Panc1 (cell line): ENCODE data around the gene MAD1L1.

ENCODE experiments used
- POLR2AphosphoS5 ChIP-seq: IDR thresholded peaks from 2 replicates; pipeline ENCODE4 v1.6.1; 2012; ENCODE audit warnings: mild to moderate bottlenecking, low read depth, low read length, moderate library complexity
- SIN3A ChIP-seq: IDR thresholded peaks from 2 replicates; pipeline ENCODE4 v1.6.1; 2012; ENCODE audit warnings: low read depth, mild to moderate bottlenecking, low read length, moderate library complexity, borderline replicate concordance; ENCODE audit not compliant: insufficient read depth
- TF ChIP-seq, protein P1 (sequence below): fragments of 450-650 bp; IDR thresholded peaks from 2 replicates; pipeline ENCODE4 v1.5.1; 2017; ENCODE audit warnings: mild to moderate bottlenecking
- TF ChIP-seq, protein P2 (sequence below), 2 experiments: IDR thresholded peaks; 2 replicates each; pipeline ENCODE4 v1.6.1; 2011 to 2012; ENCODE audit warnings: low read depth in 2 of 2, control low read depth in 1 of 2, low read length in 1 of 2, mild to moderate bottlenecking in 1 of 2, moderate library complexity in 1 of 2; ENCODE audit not compliant: insufficient read depth in 1 of 2

- TF ChIP-seq, protein P1, sequence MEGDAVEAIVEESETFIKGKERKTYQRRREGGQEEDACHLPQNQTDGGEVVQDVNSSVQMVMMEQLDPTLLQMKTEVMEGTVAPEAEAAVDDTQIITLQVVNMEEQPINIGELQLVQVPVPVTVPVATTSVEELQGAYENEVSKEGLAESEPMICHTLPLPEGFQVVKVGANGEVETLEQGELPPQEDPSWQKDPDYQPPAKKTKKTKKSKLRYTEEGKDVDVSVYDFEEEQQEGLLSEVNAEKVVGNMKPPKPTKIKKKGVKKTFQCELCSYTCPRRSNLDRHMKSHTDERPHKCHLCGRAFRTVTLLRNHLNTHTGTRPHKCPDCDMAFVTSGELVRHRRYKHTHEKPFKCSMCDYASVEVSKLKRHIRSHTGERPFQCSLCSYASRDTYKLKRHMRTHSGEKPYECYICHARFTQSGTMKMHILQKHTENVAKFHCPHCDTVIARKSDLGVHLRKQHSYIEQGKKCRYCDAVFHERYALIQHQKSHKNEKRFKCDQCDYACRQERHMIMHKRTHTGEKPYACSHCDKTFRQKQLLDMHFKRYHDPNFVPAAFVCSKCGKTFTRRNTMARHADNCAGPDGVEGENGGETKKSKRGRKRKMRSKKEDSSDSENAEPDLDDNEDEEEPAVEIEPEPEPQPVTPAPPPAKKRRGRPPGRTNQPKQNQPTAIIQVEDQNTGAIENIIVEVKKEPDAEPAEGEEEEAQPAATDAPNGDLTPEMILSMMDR: no peak
- no peak for TF ChIP-seq SIN3A
- TF ChIP-seq POLR2AphosphoS5: no peak
- TF ChIP-seq, protein P2, sequence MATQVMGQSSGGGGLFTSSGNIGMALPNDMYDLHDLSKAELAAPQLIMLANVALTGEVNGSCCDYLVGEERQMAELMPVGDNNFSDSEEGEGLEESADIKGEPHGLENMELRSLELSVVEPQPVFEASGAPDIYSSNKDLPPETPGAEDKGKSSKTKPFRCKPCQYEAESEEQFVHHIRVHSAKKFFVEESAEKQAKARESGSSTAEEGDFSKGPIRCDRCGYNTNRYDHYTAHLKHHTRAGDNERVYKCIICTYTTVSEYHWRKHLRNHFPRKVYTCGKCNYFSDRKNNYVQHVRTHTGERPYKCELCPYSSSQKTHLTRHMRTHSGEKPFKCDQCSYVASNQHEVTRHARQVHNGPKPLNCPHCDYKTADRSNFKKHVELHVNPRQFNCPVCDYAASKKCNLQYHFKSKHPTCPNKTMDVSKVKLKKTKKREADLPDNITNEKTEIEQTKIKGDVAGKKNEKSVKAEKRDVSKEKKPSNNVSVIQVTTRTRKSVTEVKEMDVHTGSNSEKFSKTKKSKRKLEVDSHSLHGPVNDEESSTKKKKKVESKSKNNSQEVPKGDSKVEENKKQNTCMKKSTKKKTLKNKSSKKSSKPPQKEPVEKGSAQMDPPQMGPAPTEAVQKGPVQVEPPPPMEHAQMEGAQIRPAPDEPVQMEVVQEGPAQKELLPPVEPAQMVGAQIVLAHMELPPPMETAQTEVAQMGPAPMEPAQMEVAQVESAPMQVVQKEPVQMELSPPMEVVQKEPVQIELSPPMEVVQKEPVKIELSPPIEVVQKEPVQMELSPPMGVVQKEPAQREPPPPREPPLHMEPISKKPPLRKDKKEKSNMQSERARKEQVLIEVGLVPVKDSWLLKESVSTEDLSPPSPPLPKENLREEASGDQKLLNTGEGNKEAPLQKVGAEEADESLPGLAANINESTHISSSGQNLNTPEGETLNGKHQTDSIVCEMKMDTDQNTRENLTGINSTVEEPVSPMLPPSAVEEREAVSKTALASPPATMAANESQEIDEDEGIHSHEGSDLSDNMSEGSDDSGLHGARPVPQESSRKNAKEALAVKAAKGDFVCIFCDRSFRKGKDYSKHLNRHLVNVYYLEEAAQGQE (IDR thresholded peaks at IDR 0.05; ENCODE audit: insufficient read depth in 1 of 2, low read depth in 2 of 2, low read length in 1 of 2): no peak
Observed at GRCh38 chr7:1893036-1893435, 339.7 kb downstream of the MAD1L1 start.
